ENCODE measurements around the gene NPS. TPM values are rescaled to one million over a fixed set of nuclear protein-coding genes. Genes with fewer than 3 reads are reported as not detected.

NPS gene, protein sequence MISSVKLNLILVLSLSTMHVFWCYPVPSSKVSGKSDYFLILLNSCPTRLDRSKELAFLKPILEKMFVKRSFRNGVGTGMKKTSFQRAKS
- total RNA-seq: not detected

DNA sequence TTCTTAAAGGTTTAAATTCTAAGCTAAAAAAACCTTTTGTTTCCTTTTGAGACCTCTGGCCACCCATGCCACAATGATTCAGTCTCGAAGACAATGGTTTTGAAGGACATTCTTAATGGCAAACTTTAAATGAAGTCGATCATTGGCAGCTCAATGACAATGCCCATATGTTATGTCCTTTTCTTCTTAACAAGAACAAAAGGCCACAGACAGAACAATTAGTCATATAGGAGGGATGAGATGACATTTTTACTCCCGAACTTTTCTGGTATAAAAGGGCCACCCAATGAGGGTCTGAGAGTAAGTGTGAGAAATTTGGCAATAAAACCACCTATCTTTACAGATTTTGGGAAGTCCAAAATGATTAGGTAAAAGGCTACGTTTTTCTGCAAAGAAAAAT, at the start of gene NPS:
NPS (plus strand) TSS at position 301 of the 400 bp plus-strand sequence; CDS start at position 361, 60 bp downstream.
- ChIA-PET CTCF (interaction anchor here (1.0 kb wide), 1 partner anchor 9 kb away, joined by 3 read pairs; no protein-coding TSS in a partner anchor), POLR2A (no interaction called here)

DNA sequence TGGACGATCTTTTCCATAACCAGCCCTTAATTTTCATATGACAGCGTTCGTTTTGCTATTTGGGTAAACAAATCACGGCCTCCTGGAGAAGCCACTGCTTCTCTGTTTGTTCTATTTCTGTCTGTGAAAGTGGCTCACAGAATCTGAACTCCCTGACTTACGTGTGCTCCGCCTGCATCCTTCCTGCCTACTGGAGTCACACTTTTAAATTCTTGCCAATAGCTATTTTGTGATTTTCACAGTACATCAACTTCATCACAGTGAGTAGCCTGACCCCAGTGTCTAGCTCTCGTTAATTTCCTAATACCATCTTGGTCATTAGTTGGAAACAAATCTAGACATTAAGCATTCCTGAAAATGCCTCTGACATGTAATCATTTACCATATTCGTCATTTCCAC, 49.0 kb upstream of the NPS start:
- ChIA-PET CTCF (no interaction called here), POLR2A (no interaction called here)

DNA sequence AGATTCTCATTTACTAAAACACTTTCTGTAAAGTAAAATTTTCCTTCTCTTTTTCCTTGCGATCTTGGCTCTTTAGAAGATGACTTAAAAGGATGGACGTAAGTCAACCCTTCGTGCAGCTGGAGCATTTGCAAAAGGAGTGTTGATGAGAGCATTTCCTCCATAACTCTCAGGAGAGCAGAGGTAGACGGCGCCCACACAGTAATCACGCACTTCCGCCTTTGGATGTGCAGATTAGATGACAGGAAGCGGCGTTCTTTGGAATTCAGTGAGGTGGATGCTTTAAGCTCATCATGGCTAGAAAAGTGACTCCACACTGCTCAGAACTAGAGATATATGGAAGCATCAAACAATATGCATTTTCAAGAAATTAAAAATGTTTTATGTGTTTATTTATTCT, 43.0 kb upstream of the NPS start:
- CTCF ChIA-PET: no interaction called here
- POLR2A ChIA-PET: no interaction called here

DNA sequence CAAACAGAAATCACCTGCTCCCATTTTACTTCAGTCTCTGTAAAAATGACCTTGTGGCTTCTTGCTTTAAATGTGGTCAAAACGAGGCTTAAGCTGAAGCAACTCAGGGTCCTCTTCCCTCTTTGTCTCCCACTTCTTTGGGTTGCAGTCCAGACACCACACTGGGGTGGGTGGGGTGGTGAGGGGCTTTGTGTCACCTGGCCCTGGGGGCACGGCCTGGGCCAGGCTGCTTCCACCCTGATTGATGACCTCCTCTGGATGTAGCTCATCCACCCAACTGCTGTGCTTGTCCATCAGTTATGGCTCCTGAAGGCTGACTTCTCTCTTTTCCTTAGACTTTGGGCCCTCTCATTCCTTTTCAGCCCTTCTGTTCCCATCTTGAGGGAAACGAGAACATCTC, 26.8 kb upstream of the NPS start:
- ChIA-PET CTCF (no interaction called here), POLR2A (no interaction called here)

DNA sequence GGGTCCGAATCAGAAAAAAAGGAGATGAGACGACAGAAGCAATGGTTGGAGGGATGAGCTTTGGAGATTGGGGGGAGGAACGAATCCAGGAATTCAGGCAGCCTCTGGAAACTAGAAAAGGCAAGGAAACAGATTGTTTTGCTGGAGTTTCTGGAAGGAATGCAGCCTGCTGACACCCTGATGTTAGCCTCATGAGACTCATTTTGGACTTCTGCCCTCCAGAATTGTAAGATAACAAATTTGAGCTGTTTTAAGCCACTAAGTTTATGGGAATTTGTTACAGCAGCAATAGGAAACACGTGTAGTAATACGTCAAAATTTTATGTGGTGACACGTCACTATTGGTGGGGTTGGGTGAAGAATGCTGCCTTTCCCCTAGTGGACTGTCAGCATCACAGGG, 25.6 kb upstream of the NPS start:
- POLR2A ChIA-PET: no interaction called here
- CTCF ChIA-PET: no interaction called here

DNA sequence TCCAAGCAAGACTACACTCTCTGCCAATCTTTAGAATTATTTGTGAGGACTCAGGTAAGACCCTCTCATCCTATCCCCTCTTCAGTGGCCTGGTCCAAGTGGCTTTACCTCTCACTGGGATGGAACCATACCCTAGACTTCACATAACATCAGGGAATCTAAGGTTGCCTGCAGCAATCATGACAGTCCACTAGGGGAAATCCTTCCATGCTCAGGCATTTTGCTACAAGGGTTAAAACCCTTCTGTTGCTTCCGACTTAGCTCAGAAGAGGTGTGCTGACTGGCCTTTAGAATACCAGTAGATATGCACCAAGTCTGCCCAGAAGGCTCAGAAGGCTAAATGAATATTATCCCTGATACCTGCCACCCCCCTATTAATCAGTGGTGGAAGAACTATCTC, 24.9 kb upstream of the NPS start:
- ChIA-PET CTCF (no interaction called here), POLR2A (no interaction called here)

DNA sequence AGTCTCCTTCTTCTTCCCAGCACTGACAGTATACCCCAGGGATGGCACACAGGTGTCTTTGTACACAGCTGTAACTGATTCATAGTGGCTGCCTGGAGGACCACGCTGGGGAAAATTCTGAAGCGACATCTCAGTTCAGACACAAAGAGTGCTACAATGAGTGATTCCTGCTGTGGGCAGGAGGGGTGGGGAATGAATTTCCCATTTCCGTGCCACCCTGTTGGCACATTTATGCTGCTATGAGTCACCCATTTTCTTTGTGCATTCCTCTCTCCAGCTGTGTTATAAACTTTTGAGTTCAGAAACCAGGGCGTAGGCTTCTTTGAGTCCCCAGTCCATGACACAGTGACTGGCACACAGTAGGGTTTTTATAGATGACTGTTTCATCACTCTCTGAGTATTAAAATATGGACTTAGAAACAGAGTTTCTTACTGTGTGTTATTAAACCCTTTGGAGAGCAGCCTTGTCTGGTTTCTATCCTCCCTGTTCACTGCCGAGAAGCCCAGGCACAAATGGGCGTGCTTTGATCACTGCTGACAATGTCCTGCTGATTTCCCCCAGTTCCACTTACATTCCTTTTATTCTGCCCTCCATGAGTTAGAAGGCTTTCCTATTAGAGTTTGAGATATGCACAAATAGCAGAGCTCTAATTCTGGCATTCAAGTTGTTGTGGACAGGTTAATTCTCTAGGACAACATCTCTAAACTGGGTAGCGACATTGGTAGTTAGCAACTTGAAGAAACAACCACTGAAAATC, 24.0 kb upstream of the NPS start:
- ChIA-PET CTCF (no interaction called here), POLR2A (no interaction called here)

DNA sequence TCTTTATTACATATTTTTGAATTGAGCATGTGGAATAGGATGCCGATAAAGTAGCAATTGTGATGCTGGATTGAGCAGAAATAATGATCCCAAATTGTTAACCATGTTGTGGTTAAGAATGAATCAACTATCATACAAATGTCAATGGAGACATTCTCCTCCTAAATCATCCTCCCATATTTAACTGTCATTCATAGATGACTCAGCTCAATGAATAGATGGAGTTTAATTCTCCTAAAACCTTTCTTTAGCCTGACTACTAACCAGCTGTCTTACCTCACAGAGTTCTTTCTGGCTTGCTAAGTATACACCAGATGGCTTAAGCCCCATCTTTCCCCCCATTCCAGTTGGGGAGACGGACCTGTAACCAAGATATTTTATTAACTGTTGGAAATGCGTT, 23.4 kb upstream of the NPS start:
- ChIA-PET CTCF (no interaction called here), POLR2A (no interaction called here)

DNA sequence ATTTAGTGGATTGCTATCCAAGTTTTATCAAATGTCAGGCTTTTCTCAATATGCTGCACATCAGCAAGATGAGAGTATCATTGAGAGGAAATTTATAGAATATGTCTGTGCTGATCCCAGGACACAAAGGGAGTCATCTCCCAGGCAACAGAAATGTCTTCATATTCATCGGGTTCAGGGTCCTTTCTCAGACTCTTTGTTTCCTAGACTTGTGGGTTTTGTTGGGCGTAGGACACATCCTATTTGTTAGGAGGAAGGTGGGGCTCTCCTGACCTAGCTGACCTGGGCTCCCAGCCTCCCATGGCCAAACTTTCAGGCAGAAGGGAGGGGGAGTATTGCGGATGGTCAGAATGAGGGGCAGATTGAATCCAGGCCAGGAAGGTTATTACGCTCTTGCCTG, 22.9 kb upstream of the NPS start:
- ChIA-PET POLR2A (no interaction called here), CTCF (no interaction called here)

DNA sequence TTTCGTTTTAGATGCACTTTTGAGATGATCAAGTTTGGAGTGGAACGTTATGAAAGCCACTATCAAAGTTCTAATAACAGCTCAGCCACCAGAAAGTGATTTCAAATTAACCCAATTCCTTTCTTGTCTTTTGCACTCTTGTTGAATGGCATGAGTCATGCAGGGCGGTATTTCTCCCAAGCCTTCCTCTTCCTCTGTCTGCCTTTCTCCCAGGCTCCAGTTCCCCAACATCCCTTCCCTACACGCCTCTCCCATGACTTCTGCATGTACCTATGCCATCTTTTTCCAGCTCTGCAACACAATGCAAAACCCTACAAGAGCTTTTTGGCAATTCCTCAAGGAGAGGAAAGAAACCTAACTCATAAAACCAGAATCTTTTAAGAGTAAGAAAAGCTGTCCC, 21.8 kb upstream of the NPS start:
- ChIA-PET CTCF (no interaction called here), POLR2A (no interaction called here)

DNA sequence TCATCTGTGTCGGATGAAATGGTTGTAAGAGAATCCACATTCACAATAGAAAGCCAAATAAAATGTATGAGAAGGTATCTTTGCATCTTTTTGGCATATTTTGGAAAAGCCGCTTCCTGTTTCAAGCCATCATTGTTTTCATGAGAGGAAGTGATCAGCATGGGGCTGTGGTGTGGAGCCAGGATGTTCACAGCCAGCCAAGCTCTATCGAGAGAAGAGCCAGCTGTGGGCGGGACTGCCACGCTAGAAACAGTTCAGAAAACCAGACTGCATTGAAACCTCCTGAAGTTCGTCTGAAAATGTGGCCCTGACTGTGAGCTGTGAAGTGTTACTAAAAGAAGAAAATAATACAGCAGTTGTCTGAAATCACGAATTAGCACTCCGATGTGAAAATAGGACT, 21.2 kb upstream of the NPS start:
- CTCF ChIA-PET: no interaction called here
- POLR2A ChIA-PET: no interaction called here

DNA sequence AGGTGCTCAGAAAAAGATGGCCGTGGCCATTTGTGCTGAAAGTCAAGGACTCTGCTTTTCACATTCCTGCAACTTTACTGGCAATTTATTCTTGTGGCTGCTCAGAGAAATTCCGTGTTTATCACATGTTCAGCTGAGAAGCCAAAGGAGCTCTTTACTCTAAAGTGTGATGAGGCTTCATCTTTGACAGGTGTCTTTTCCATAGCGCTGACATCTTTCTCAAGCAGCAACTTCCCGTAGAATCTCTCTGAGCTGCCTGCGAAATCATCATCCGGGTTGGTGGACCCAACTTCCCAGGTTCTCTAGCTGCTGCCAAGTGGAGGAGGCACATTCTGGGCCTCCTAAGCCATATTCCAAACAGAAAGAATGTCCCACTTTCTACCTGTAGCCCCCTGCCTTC, 16.9 kb upstream of the NPS start:
- ChIA-PET CTCF (no interaction called here), POLR2A (no interaction called here)

DNA sequence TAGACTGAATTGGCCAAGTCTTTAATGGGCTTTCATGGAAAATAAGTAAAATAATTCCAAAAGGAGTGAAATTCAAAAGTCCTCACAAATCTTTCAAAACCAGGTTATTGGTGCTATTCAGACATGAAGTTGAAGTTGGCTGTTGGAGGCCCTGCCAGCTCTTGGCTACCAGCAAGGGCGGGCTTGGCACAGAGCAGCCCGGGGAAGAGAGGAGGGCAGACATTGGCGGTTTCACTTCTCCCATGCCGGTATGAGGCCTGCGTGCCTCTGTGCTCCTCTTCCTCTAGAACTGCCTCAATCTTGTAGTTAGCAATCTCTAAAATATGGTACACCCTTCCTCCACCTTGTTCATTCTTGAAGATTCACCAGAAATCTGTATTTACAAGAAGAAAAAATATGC, 16.4 kb upstream of the NPS start:
- CTCF ChIA-PET: no interaction called here
- POLR2A ChIA-PET: no interaction called here

DNA sequence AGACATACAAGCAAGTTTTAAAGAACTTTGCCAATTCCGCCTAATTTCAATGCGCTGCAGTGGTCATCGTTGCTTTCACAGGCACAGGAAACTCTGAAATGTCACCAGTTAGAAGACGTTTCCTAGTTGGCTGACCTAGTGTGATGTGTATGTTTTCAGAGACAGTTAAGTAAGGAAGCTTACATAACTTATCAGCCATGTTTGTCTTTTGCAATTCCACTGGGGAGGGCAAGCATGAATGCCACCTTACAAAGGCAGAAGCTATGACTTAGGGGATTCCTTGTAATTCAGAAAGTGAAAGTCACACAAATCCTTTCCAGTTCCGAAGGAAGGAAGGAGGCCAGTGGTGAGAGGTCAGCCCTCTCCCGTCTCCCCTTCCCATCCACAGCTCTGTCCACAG, 15.0 kb upstream of the NPS start:
- ChIA-PET POLR2A (no interaction called here), CTCF (no interaction called here)

DNA sequence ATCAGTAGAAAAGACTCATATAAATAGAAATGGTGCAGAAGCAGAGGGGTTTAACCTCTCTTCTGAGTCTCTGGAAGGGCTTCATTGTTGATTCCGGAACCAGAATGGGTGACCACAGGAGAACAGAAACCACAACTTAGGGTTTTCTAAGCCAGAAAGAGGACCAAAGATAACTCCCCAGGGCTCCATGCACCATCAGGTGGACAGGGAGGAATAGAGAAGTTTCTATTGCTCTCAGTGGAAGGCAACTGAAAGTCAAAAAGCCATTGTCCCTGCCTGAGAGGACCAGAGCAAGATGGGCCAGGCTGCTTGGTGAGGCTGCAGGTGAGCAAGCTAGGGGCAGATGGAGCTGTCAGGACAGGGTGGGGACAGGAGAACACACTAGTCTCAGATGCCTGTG, 14.6 kb upstream of the NPS start:
- ChIA-PET POLR2A (no interaction called here), CTCF (no interaction called here)

DNA sequence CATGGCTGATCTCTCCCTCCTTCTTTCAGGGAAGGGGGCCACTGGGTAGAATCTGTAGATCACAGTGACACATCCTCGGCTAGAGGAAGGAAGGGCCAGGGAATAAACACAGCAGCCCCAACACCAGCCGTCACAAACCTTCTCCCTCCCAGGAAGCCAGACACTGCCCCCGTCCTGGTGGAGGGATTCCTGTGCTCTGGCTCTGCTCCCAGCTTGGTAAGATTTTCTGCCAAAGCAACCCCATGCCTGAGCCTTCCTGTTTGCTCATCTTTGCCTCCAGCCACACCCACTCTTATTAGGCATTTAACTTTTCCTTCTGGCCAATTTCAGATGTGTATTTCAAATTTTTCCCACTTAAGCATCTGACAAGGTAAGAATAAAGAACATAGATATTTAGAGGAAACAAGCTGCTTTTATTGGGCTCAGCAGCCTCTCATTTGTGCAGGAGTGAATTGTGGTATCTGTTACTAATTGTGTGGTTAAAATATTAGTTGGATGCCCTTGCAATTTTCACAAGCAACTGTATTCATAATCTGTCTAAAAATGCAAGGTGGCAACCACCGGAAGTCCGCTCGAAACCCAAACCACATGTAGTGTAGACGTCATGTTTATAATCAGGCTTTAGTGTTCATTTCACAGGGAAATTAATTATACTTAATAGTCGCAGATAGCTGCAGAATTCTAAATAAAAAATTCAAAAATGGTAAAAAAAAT, 13.2 kb upstream of the NPS start:
- ChIA-PET CTCF (no interaction called here), POLR2A (no interaction called here)

DNA sequence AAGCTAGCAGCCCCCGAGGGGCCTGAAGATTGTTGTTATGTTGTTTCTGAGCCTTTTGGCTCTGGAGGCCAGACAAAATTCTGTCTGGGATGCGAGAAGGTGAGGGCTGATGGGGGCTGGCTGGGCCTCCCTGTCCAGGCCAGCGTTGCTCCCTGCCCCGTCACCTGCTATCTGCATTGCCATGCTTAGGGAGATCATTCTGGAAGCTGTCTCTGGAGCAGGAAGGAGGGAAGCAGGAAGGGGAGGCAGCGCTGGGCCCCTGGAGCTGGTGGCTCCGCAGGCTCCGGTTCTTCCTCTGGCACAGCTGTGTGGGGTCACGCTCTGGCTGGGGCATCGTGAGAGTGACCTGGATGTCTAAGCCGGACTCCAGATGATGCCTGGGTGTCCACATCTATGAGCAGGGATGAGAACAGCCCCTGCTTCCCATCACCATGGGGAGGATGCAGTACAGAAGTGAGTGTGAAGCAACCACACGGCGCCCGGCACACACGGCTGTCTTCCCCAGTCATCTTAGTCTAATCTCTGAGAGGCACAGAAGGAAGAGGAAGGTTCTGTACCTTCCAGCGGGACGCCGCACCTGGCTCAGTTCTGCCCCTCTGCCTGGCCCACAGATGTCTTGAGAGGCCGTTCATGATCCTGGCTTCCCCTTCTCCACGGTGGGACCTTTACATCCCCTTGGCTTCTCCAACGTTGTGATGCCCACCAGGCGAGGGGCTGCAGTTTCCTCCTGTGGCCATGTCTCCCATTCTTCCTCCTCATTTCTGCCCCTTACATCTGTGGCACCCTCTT, 11.9 kb upstream of the NPS start:
- ChIA-PET POLR2A (no interaction called here), CTCF (no interaction called here)

DNA sequence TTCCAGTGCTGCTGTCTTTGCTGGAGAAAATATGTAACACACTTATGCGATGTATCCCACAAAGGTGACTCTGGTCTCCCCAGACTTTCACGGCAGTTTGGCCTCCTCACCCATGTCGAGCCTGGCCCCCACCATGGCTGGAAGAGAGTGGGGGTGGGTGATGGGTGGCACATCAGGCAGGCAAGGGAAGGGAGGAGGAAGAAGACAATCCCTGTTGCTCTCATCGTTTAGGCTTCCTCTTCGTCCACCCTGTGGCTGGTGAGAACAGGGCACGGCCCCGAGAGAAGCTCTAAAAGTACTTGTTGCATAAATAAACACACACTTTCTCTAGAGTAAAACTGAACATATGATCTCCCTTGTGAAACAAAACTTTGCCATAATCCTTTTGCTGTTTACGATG, 11.2 kb upstream of the NPS start:
- ChIA-PET POLR2A (no interaction called here), CTCF (no interaction called here)

DNA sequence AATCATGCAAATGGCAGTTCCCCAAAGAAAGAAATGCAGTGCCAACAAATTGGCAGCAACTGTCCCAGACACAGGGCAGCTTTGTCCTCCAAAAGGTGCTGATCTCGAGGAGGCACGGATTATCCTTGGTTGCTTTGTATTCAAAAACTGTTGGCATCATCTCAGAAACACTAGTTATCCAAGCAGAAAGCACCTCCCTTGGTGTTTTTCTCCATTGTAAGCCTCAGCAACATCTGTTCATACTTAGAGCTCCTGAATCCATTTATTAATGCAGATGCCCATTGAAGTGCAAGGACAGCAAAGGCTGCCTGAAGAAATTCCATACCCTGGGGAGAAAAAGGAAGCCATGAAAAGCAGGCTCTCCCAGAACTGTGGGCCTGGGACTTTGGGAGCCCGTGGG, 1.1 kb upstream of the NPS start:
- POLR2A ChIA-PET: no interaction called here
- CTCF ChIA-PET: no interaction called here

DNA sequence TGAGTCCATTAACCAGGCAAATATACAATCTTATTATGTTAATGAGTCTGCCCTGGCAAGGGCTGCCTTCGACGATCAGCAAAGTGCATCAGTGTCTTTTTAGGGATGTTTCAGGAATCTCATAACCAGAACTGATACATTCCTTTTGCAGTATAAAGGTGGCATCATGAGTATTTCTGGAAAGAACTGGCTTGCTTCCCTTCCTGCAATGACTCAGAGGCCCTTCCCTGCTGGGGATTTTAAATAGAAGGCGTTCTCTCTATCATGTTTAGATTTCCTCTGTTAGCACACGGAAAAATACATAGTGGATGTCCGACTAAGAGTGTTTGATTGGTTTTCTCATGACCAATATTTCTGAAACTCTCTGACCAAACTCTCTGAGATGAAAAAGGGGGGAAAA, 1.8 kb downstream of the NPS start:
- POLR2A ChIA-PET: no interaction called here
- CTCF ChIA-PET: no interaction called here

DNA sequence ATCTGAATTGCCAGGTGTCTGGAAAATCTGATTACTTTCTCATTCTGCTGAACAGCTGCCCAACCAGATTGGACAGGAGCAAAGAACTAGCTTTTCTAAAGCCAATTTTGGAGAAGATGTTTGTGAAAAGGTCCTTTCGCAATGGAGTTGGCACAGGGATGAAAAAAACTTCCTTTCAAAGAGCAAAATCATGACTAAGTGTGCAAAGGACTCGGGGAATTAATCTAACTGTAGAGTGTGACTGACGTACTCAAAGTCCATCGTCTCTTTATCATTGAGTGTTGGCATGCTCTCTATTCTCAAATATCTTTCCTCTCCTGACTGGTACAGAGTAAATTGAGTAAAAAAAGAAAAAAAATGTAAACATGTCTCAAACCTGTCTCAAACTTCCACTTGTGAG, 3.3 kb downstream of the NPS start:
- CTCF ChIA-PET: no interaction called here
- POLR2A ChIA-PET: no interaction called here

All from activated CD8-positive, alpha-beta memory T cell treated with anti-CD3 and anti-CD28 coated beads for 36 hours (primary cell).